GM23338 (cell line): ENCODE results near the gene SLC36A4.

Source experiments
- CREB1 ChIP-seq: fragments of 250-450 bp; sonication (Bioruptor Pico); IDR thresholded peaks from 2 replicates; pipeline ENCODE4 v1.5.0; 2020; ENCODE audit warnings: low read depth, mild to moderate bottlenecking, moderate library complexity
- EZH2 ChIP-seq: fragments of 200-600 bp; sonication (generic); IDR thresholded peaks from one replicate; pipeline ENCODE4 v1.8.0; 2017; ENCODE audit warnings: antibody characterized with exemption, mild to moderate bottlenecking, low read depth; ENCODE audit not compliant: unreplicated experiment
- JUNB ChIP-seq: IDR thresholded peaks from one replicate; pipeline ENCODE4 v1.6.1; 2016; ENCODE audit warnings: antibody characterized with exemption; ENCODE audit not compliant: unreplicated experiment
- NANOG ChIP-seq: IDR thresholded peaks from 2 replicates; pipeline ENCODE4 v1.6.1; 2016; ENCODE audit warnings: antibody characterized with exemption, borderline replicate concordance
- POLR2AphosphoS5 ChIP-seq: IDR thresholded peaks from 2 replicates; pipeline ENCODE4 v1.6.1; 2016; ENCODE audit warnings: antibody characterized with exemption, low read depth
- ZNF331 ChIP-seq: fragments of 250-450 bp; sonication (Bioruptor Pico); IDR thresholded peaks from 2 replicates; pipeline ENCODE4 v1.5.0; 2020; ENCODE audit warnings: low read depth, mild to moderate bottlenecking, moderate library complexity
- ZNF462 ChIP-seq: fragments of 250-450 bp; sonication (Bioruptor Pico); IDR thresholded peaks from 2 replicates; pipeline ENCODE4 v1.5.0; 2020; ENCODE audit warnings: mild to moderate bottlenecking, moderate library complexity
- TF ChIP-seq, protein P1 (sequence below), 2 experiments: fragments of 200-600 bp in 1 of 2; sonication (generic) in 1 of 2; conservative IDR thresholded peaks; 2 replicates each; pipeline versions ENCODE4 v1.5.1 to v1.6.1; 2016 to 2017; ENCODE audit warnings: antibody characterized with exemption in 2 of 2, low read depth in 2 of 2, mild to moderate bottlenecking in 2 of 2, moderate library complexity in 1 of 2
- TF ChIP-seq, protein P2 (sequence below): IDR thresholded peaks from one replicate; pipeline ENCODE4 v1.6.1; 2018; ENCODE audit warnings: antibody characterized with exemption; ENCODE audit not compliant: unreplicated experiment
- TF ChIP-seq, protein P3 (sequence below): IDR thresholded peaks from 2 replicates; pipeline ENCODE4 v1.6.1; 2016; ENCODE audit warnings: antibody characterized with exemption

- TF ChIP-seq POLR2AphosphoS5 (no peak), CREB1 (no peak), EZH2 (no peak), NANOG (no peak), JUNB (no peak), ZNF331 (CRISPR knock-in tag) (no peak), ZNF462 (CRISPR knock-in tag) (no peak)
- TF ChIP-seq, protein P1, sequence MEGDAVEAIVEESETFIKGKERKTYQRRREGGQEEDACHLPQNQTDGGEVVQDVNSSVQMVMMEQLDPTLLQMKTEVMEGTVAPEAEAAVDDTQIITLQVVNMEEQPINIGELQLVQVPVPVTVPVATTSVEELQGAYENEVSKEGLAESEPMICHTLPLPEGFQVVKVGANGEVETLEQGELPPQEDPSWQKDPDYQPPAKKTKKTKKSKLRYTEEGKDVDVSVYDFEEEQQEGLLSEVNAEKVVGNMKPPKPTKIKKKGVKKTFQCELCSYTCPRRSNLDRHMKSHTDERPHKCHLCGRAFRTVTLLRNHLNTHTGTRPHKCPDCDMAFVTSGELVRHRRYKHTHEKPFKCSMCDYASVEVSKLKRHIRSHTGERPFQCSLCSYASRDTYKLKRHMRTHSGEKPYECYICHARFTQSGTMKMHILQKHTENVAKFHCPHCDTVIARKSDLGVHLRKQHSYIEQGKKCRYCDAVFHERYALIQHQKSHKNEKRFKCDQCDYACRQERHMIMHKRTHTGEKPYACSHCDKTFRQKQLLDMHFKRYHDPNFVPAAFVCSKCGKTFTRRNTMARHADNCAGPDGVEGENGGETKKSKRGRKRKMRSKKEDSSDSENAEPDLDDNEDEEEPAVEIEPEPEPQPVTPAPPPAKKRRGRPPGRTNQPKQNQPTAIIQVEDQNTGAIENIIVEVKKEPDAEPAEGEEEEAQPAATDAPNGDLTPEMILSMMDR (conservative IDR thresholded peaks at IDR 0.05; ENCODE audit: low read depth in 2 of 2), result peak; percentile 90 to 100
- TF ChIP-seq, protein P2, sequence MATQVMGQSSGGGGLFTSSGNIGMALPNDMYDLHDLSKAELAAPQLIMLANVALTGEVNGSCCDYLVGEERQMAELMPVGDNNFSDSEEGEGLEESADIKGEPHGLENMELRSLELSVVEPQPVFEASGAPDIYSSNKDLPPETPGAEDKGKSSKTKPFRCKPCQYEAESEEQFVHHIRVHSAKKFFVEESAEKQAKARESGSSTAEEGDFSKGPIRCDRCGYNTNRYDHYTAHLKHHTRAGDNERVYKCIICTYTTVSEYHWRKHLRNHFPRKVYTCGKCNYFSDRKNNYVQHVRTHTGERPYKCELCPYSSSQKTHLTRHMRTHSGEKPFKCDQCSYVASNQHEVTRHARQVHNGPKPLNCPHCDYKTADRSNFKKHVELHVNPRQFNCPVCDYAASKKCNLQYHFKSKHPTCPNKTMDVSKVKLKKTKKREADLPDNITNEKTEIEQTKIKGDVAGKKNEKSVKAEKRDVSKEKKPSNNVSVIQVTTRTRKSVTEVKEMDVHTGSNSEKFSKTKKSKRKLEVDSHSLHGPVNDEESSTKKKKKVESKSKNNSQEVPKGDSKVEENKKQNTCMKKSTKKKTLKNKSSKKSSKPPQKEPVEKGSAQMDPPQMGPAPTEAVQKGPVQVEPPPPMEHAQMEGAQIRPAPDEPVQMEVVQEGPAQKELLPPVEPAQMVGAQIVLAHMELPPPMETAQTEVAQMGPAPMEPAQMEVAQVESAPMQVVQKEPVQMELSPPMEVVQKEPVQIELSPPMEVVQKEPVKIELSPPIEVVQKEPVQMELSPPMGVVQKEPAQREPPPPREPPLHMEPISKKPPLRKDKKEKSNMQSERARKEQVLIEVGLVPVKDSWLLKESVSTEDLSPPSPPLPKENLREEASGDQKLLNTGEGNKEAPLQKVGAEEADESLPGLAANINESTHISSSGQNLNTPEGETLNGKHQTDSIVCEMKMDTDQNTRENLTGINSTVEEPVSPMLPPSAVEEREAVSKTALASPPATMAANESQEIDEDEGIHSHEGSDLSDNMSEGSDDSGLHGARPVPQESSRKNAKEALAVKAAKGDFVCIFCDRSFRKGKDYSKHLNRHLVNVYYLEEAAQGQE, result no peak
- TF ChIP-seq, protein P3, sequence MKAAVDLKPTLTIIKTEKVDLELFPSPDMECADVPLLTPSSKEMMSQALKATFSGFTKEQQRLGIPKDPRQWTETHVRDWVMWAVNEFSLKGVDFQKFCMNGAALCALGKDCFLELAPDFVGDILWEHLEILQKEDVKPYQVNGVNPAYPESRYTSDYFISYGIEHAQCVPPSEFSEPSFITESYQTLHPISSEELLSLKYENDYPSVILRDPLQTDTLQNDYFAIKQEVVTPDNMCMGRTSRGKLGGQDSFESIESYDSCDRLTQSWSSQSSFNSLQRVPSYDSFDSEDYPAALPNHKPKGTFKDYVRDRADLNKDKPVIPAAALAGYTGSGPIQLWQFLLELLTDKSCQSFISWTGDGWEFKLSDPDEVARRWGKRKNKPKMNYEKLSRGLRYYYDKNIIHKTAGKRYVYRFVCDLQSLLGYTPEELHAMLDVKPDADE, result no peak
Measured at GRCh38 chr11:93234602-93235207, 36.9 kb upstream of the SLC36A4 start.
